ENCODE measurements around the gene NCAM2. TPM values are rescaled to one million over a fixed set of nuclear protein-coding genes. Genes with fewer than 3 reads are reported as not detected.

Gene NCAM2
- total RNA-seq, 2 donors from 2014 or later: 1.8 to 2.3 TPM

- Histone ChIP-seq H3K27me3 (no peaks in the 10 kb centered on the region), H3K4me1 (no peaks in the 10 kb centered on the region), H3K36me3 (no peaks in the 10 kb centered on the region), H3K27ac (no peak overlapping the region), H3K4me3 (no peak overlapping the region), H3K9me3 (peaks cover 0 to 14% of the 10 kb centered on the region in 2 donors)
- TF ChIP-seq, protein P1, sequence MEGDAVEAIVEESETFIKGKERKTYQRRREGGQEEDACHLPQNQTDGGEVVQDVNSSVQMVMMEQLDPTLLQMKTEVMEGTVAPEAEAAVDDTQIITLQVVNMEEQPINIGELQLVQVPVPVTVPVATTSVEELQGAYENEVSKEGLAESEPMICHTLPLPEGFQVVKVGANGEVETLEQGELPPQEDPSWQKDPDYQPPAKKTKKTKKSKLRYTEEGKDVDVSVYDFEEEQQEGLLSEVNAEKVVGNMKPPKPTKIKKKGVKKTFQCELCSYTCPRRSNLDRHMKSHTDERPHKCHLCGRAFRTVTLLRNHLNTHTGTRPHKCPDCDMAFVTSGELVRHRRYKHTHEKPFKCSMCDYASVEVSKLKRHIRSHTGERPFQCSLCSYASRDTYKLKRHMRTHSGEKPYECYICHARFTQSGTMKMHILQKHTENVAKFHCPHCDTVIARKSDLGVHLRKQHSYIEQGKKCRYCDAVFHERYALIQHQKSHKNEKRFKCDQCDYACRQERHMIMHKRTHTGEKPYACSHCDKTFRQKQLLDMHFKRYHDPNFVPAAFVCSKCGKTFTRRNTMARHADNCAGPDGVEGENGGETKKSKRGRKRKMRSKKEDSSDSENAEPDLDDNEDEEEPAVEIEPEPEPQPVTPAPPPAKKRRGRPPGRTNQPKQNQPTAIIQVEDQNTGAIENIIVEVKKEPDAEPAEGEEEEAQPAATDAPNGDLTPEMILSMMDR (IDR thresholded peaks at IDR 0.05): no peak
- no peak for DNase-seq (ENCODE audit: low spot score)
Measured at GRCh38 chr21:21406921-21407320, 408.7 kb downstream of the NCAM2 start.

DNA sequence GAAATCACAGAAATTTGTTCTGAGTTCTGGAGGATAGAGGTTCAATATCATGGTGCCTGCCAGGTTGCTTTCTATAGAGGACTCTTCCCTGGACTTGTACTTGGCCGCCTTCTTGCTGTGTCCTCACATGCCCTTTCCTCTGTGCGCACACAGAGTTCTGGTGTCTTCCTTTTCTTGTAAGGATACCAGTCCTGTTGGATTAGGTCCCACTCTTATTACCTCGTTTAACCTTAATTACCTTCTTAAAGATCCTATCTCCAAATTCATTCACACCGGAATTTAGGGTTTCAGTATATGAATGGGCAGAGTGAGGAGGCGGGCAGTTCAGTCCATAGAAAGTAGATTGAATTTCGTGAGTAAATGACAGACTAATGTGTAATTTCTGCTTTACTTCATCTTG lies 413.9 kb downstream of the NCAM2 start:
- DNase-seq (ENCODE audit: low spot score): no peak
- Histone ChIP-seq H3K27ac (no peak overlapping the region), H3K9me3 (no peaks in the 10 kb centered on the region), H3K27me3 (no peaks in the 10 kb centered on the region), H3K4me1 (no peaks in the 10 kb centered on the region), H3K4me3 (no peak overlapping the region), H3K36me3 (no peaks in the 10 kb centered on the region)
- TF ChIP-seq, protein P1 (IDR thresholded peaks at IDR 0.05): no peak

DNA sequence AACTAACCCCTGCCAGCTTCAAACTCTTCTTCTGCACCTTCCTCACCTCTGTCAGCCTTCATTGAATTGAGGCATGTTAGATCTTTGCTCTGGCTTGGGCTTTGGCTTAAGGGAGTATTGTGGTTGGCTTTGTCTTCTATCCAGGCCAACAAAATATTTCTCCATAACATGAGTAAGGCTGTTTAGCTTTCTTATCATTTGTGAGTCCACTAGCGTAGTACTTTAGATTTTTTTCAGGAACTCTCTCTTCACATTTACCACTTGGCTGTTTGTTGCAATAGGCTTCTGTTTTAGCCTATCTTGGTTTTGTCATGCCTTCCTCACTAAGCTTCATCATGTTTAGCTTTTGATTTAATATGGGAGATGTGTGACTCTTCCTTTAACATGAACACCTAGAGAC lies 417.5 kb downstream of the NCAM2 start:
- Histone ChIP-seq H3K27ac (no peak overlapping the region), H3K36me3 (no peaks in the 10 kb centered on the region), H3K4me1 (no peaks in the 10 kb centered on the region), H3K4me3 (no peak overlapping the region), H3K27me3 (no peaks in the 10 kb centered on the region), H3K9me3 (no peaks in the 10 kb centered on the region)
- TF ChIP-seq, protein P1 (IDR thresholded peaks at IDR 0.05): no peak
- DNase-seq (ENCODE audit: low spot score): no peak

- TF ChIP-seq, protein P1 (IDR thresholded peaks at IDR 0.05): no peak
- no peaks in the 10 kb centered on the region for H3K9me3 ChIP-seq
- H3K4me3 ChIP-seq: no peak overlapping the region
- DNase-seq (ENCODE audit: low spot score): no peak
- no peaks in the 10 kb centered on the region for H3K4me1 ChIP-seq
- no peaks in the 10 kb centered on the region for H3K36me3 ChIP-seq
- no peaks in the 10 kb centered on the region for H3K27me3 ChIP-seq
- no peak overlapping the region for H3K27ac ChIP-seq
Measured at GRCh38 chr21:21434944-21435343, 436.7 kb downstream of the NCAM2 start.

DNA sequence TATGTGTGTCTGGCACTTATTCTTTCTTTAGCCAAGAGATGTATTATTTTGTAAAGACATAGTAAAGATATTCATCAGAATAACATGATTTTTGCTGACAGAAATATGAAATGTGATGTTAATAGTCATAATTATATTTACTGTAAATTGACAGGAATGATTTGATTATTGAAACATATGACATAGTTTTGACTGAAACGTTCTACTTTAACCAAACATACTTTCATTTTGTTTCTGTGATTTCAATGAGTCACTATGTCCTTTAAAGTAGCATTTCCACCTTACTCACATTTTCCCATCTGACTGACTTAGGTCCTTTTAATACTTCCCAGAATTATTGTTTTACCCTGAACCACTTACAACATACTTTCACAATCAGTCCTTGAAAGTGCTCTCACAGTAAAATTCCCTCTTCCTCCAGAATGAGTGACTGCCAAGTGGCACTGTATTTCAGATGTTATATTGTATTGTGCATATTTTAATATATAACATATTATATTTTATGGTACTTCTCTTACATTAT lies 437.9 kb downstream of the NCAM2 start:
- Histone ChIP-seq H3K27ac (no peak overlapping the region), H3K4me3 (no peak overlapping the region), H3K27me3 (no peaks in the 10 kb centered on the region), H3K36me3 (no peaks in the 10 kb centered on the region), H3K9me3 (no peaks in the 10 kb centered on the region), H3K4me1 (no peaks in the 10 kb centered on the region)
- TF ChIP-seq, protein P1 (IDR thresholded peaks at IDR 0.05): no peak
- no peak for DNase-seq (ENCODE audit: low spot score)

DNA sequence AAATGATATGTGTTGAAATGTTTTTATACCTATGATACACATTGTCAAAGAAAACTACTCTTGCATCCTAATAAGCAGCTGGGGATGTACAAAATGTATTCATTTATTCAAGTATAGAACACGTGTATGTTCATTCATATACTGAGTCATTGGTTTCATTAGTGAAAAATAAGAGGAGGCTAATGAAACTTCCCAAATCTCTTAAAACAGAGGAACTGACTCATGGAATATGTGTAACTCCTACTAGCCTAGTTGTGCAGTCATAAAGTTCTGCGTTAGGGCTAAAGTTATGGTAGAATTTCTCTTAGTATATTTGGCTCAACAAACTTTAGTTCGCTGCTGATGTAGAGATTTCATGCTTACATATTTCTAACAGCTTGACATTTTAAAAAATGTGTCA lies 441.6 kb downstream of the NCAM2 start:
- Histone ChIP-seq H3K27ac (no peak overlapping the region), H3K9me3 (no peaks in the 10 kb centered on the region), H3K4me3 (no peak overlapping the region), H3K36me3 (no peaks in the 10 kb centered on the region), H3K27me3 (no peaks in the 10 kb centered on the region), H3K4me1 (no peaks in the 10 kb centered on the region)
- TF ChIP-seq, protein P1 (IDR thresholded peaks at IDR 0.05): no peak
- no peak for DNase-seq (ENCODE audit: low spot score)

Data from right atrium auricular region (tissue), 2 donors.